NT2/D1 (cell line): Measurements from ENCODE around the gene BIN1.
A peak's percentile ranks its signal among the peaks of the same experiment; 100 is the strongest.

Source experiments
- DNase-seq: peaks from one replicate; pipeline ENCODE4 v3.0.0-alpha.2; 2011; ENCODE audit warnings: low read depth, low spot score
- H3K27me3 ChIP-seq: 2 replicates; pipeline ENCODE4 v1.6.0; 2011; ENCODE audit warnings: mild to moderate bottlenecking; ENCODE audit not compliant: insufficient read length, insufficient read depth
- H3K36me3 ChIP-seq: 2 replicates; pipeline ENCODE4 v1.6.1; 2011; ENCODE audit warnings: mild to moderate bottlenecking, low read length, mixed read lengths; ENCODE audit not compliant: insufficient read depth, insufficient read length
- H3K4me1 ChIP-seq: 2 replicates; pipeline ENCODE4 v1.5.1; 2011; ENCODE audit not compliant: insufficient read depth, insufficient read length
- H3K4me3 ChIP-seq: 2 replicates; pipeline ENCODE4 v1.5.1; 2011; ENCODE audit warnings: low read depth; ENCODE audit not compliant: insufficient read length
- H3K9ac ChIP-seq: 2 replicates; pipeline ENCODE4 v1.6.0; 2011; ENCODE audit warnings: low read depth; ENCODE audit not compliant: insufficient read length
- H3K9me3 ChIP-seq: 2 replicates; pipeline ENCODE4 v1.5.1; 2011; ENCODE audit warnings: mild to moderate bottlenecking, low read length; ENCODE audit not compliant: insufficient read depth
- SUZ12 ChIP-seq: IDR thresholded peaks from 2 replicates; pipeline ENCODE4 v1.6.1; 2011; ENCODE audit not compliant: insufficient read length, insufficient read depth; ENCODE audit errors: extremely low read depth
- YY1 ChIP-seq: IDR thresholded peaks from 2 replicates; pipeline ENCODE4 v1.6.1; 2011; ENCODE audit not compliant: insufficient read length, insufficient read depth
- ZNF274 ChIP-seq: IDR thresholded peaks from 2 replicates; pipeline ENCODE4 v1.6.1; 2011; ENCODE audit warnings: mild to moderate bottlenecking, low read depth, low read length

BIN1 gene

DNA sequence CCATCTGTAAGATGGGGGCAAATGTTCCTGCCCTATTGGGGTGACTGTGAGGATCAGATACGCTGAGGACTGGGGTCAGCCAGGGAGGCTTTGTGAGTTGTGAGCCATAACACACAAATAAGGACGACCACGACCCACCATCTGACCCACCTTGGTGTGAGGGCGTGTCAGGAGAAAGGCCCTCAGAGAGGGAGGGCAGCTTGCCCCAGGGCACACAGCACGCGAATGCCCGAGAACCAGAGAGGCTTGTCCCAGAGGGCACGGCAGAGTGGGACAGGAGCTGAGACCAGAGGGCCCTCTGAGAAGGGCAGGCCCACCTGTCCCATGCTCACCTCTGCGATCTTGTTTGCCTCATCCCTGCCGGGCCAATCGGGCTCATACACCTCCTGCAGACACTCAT lies 36.7 kb downstream of the BIN1 start:
- TF ChIP-seq ZNF274 (no peak), YY1 (no peak), SUZ12 (no peak)
- no peak overlapping the region for H3K4me3 ChIP-seq
- H3K9ac ChIP-seq, result no peak overlapping the region
- H3K27me3 ChIP-seq, result no peaks in the 10 kb centered on the region
- no peak for DNase-seq
- peaks cover 31% of the 10 kb centered on the region for H3K4me1 ChIP-seq
- peaks cover 35% of the 10 kb centered on the region for H3K36me3 ChIP-seq
- H3K9me3 ChIP-seq, result no peaks in the 10 kb centered on the region

DNA sequence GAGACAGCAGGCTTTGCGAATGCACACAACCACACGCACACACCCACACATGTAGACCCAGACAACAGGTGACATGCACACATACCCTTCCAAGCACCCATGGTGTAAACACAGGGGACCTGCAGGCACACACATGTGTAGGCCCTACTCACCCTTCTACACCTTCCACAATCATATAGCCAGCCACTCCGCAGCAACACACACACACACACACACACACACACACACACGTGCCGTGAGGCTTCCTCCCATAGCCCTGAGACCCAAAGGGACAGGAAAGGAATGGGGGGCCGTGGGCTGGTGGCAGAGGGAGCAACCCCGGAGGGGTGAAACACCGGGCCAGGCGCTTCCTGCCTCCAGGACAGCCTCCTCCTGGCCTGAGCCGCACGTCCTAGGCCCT lies 37.4 kb downstream of the BIN1 start:
- H3K36me3 ChIP-seq, result peaks cover 35% of the 10 kb centered on the region
- H3K9me3 ChIP-seq, result no peaks in the 10 kb centered on the region
- no peak for TF ChIP-seq YY1
- TF ChIP-seq SUZ12, result no peak
- no peak for TF ChIP-seq ZNF274
- no peaks in the 10 kb centered on the region for H3K27me3 ChIP-seq
- H3K4me3 ChIP-seq, result no peak overlapping the region
- peaks cover 32% of the 10 kb centered on the region for H3K4me1 ChIP-seq
- H3K9ac ChIP-seq, result no peak overlapping the region
- no peak for DNase-seq

GRCh38 chr2:127069003-127069402 lies 38.0 kb downstream of the BIN1 start:
- H3K4me3 ChIP-seq, result no peak overlapping the region
- TF ChIP-seq ZNF274 (no peak), SUZ12 (no peak)
- H3K9me3 ChIP-seq, result no peaks in the 10 kb centered on the region
- no peak overlapping the region for H3K9ac ChIP-seq
- H3K36me3 ChIP-seq, result peaks cover 35% of the 10 kb centered on the region
- H3K27me3 ChIP-seq, result no peaks in the 10 kb centered on the region
- DNase-seq, result no peak
- H3K4me1 ChIP-seq, result peaks cover 37% of the 10 kb centered on the region

DNA sequence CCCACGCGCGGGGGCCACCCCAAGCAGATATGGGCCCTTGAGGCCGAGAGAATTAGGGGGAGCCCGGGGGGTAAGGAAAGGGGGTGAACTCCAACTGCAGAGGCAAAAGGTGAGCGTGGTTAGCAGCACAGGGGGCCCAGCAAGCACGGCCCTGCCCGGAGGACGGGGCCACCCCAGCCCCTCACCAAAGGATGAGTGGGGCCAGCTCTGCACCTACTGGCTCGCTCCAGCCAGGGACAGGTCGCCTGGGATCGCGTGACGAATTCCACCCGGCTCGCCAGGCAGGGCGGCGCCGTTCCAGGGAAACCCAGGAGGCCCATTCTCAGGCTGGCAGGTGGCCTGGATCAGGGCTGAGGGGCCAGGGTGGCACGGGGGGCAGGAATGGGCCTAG lies 38.6 kb downstream of the BIN1 start:
- Histone ChIP-seq H3K4me1 (peaks cover 37% of the 10 kb centered on the region), H3K9me3 (no peaks in the 10 kb centered on the region), H3K4me3 (no peak overlapping the region), H3K9ac (no peak overlapping the region), H3K36me3 (peaks cover 40% of the 10 kb centered on the region), H3K27me3 (no peaks in the 10 kb centered on the region)
- no peak for TF ChIP-seq ZNF274
- TF ChIP-seq SUZ12, result no peak
- no peak for TF ChIP-seq YY1
- no peak for DNase-seq

DNA sequence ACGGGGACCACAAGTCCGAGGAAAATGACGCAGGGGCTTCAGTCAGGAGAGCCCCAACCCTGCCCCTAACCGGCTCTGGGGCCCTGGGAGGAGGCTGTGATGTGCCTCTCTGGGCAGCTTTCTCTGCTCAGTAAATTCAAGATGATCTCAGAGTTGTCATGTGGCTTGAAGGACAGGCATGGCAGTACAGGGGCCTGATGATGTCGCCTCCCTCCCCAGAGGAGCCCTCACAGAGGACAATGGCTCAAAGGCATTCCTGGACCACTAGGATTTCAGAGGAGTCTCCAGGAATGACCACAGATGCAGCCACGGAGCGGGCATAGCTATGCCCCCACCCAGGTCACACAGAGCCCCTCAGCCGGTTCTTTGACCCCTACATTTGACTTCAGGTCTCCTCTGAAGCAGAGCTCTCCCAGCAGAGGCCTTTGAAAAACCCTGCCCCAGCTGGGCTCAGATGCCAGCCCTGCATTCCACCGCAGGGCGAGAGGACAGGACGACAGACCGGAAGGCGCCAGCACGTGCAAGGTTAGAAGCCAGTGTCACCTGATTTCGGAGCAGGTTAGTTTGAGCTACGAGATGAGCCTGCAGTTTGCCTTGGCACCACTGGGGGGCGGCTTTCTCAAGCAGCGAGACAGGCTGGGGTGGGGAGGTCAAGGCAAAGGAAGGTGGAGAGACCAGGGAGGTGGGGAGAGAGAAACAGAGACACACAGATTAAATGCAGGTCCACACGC lies 39.2 kb downstream of the BIN1 start:
- no peaks in the 10 kb centered on the region for H3K27me3 ChIP-seq
- no peak overlapping the region for H3K4me3 ChIP-seq
- H3K9ac ChIP-seq, result peak overlapping the region; percentile 13
- no peaks in the 10 kb centered on the region for H3K9me3 ChIP-seq
- no peak for TF ChIP-seq SUZ12
- H3K36me3 ChIP-seq, result peaks cover 43% of the 10 kb centered on the region
- peaks cover 39% of the 10 kb centered on the region for H3K4me1 ChIP-seq
- DNase-seq, result peak; percentile 72

GRCh38 chr2:127066942-127067341 lies 40.0 kb downstream of the BIN1 start:
- TF ChIP-seq ZNF274, result no peak
- no peak for TF ChIP-seq YY1
- TF ChIP-seq SUZ12, result no peak

DNA sequence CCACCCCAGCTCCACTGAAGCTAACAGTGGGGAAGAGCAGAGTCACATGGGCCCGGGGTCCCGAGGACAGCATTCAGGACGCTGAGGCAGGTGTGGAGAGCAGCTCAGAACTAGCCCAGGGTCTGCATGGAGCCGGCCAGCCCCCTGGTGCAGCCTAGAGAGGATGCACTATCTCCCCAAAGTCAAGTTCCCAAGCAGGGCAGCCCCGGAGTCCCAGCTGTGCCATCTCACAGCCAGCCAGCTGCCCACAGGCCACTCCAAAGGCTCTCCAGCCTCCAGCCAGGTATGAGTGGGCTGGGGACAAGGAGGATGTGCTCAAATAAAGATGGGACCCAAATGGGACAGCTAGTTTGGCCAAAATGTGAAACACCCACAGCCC lies 41.0 kb downstream of the BIN1 start:
- Histone ChIP-seq H3K9me3 (no peaks in the 10 kb centered on the region), H3K36me3 (peaks cover 45% of the 10 kb centered on the region), H3K4me3 (no peak overlapping the region), H3K4me1 (peaks cover 44% of the 10 kb centered on the region), H3K27me3 (no peaks in the 10 kb centered on the region), H3K9ac (peak overlapping the region; percentile 44)
- no peak for DNase-seq
- TF ChIP-seq ZNF274 (no peak), YY1 (no peak), SUZ12 (no peak)

More at GRCh38 chr2:127066942-127067341, 40.0 kb downstream of the BIN1 start:
- H3K9ac ChIP-seq, result no peak overlapping the region
- no peak for DNase-seq
- no peak overlapping the region for H3K4me3 ChIP-seq
- no peaks in the 10 kb centered on the region for H3K9me3 ChIP-seq
- H3K36me3 ChIP-seq, result peaks cover 44% of the 10 kb centered on the region
- peaks cover 40% of the 10 kb centered on the region for H3K4me1 ChIP-seq
- no peaks in the 10 kb centered on the region for H3K27me3 ChIP-seq
